ENCODE measurements around the gene JADE1.

Gene JADE1

GRCh38 chr4:128811571-128812441 is 2.3 kb downstream of the JADE1 start:
- peak overlapping the region; percentile 85 for H3K9ac ChIP-seq (ENCODE audit: insufficient read length, low read depth)
- no peaks in the 10 kb centered on the region for H3K4me1 ChIP-seq (ENCODE audit: insufficient read depth, insufficient read length)
- H3K4me3 ChIP-seq (ENCODE audit: insufficient read length, low read depth): peak overlapping the region; percentile 71
- H3K36me3 ChIP-seq (ENCODE audit: insufficient read depth, insufficient read length, low read length): peaks cover 4% of the 10 kb centered on the region
- no peaks in the 10 kb centered on the region for H3K27me3 ChIP-seq (ENCODE audit: insufficient read depth, insufficient read length)
- peak; percentile 67 for DNase-seq (ENCODE audit: low read depth, low spot score)
- H3K9me3 ChIP-seq (ENCODE audit: insufficient read depth, low read length): no peaks in the 10 kb centered on the region
- TF ChIP-seq SUZ12 (IDR thresholded peaks at IDR 0.05; ENCODE audit: extremely low read depth, insufficient read depth, insufficient read length): no peak
- TF ChIP-seq YY1 (IDR thresholded peaks at IDR 0.05; ENCODE audit: insufficient read depth, insufficient read length): no peak
- no peak for TF ChIP-seq ZNF274 (IDR thresholded peaks at IDR 0.05; ENCODE audit: low read depth, low read length)

- Histone ChIP-seq H3K4me3 (ENCODE audit: insufficient read length, low read depth) (peak overlapping the region; percentile 71), H3K9ac (ENCODE audit: insufficient read length, low read depth) (peak overlapping the region; percentile 85), H3K4me1 (ENCODE audit: insufficient read depth, insufficient read length) (no peaks in the 10 kb centered on the region), H3K9me3 (ENCODE audit: insufficient read depth, low read length) (no peaks in the 10 kb centered on the region), H3K36me3 (ENCODE audit: insufficient read depth, insufficient read length, low read length) (peaks cover 8% of the 10 kb centered on the region), H3K27me3 (ENCODE audit: insufficient read depth, insufficient read length) (no peaks in the 10 kb centered on the region)
- peak; percentile 71 for DNase-seq (ENCODE audit: low read depth, low spot score)
- TF ChIP-seq YY1 (IDR thresholded peaks at IDR 0.05; ENCODE audit: insufficient read depth, insufficient read length) (no peak), ZNF274 (IDR thresholded peaks at IDR 0.05; ENCODE audit: low read depth, low read length) (no peak), SUZ12 (IDR thresholded peaks at IDR 0.05; ENCODE audit: extremely low read depth, insufficient read depth, insufficient read length) (no peak)
Observed at GRCh38 chr4:128812442-128813235, 3.1 kb downstream of the JADE1 start.

GRCh38 chr4:128813965-128814364 is 4.5 kb downstream of the JADE1 start:
- Histone ChIP-seq H3K4me3 (ENCODE audit: insufficient read length, low read depth) (no peak overlapping the region), H3K36me3 (ENCODE audit: insufficient read depth, insufficient read length, low read length) (peaks cover 20% of the 10 kb centered on the region), H3K27me3 (ENCODE audit: insufficient read depth, insufficient read length) (no peaks in the 10 kb centered on the region), H3K9me3 (ENCODE audit: insufficient read depth, low read length) (no peaks in the 10 kb centered on the region), H3K4me1 (ENCODE audit: insufficient read depth, insufficient read length) (no peaks in the 10 kb centered on the region), H3K9ac (ENCODE audit: insufficient read length, low read depth) (no peak overlapping the region)
- no peak for TF ChIP-seq ZNF274 (IDR thresholded peaks at IDR 0.05; ENCODE audit: low read depth, low read length)
- no peak for TF ChIP-seq YY1 (IDR thresholded peaks at IDR 0.05; ENCODE audit: insufficient read depth, insufficient read length)
- no peak for TF ChIP-seq SUZ12 (IDR thresholded peaks at IDR 0.05; ENCODE audit: extremely low read depth, insufficient read depth, insufficient read length)
- no peak for DNase-seq (ENCODE audit: low read depth, low spot score)

- TF ChIP-seq ZNF274 (IDR thresholded peaks at IDR 0.05; ENCODE audit: low read depth, low read length) (no peak), YY1 (IDR thresholded peaks at IDR 0.05; ENCODE audit: insufficient read depth, insufficient read length) (no peak), SUZ12 (IDR thresholded peaks at IDR 0.05; ENCODE audit: extremely low read depth, insufficient read depth, insufficient read length) (no peak)
- Histone ChIP-seq H3K9me3 (ENCODE audit: insufficient read depth, low read length) (no peaks in the 10 kb centered on the region), H3K36me3 (ENCODE audit: insufficient read depth, insufficient read length, low read length) (peaks cover 20% of the 10 kb centered on the region), H3K4me3 (ENCODE audit: insufficient read length, low read depth) (no peak overlapping the region), H3K9ac (ENCODE audit: insufficient read length, low read depth) (no peak overlapping the region), H3K27me3 (ENCODE audit: insufficient read depth, insufficient read length) (no peaks in the 10 kb centered on the region), H3K4me1 (ENCODE audit: insufficient read depth, insufficient read length) (no peaks in the 10 kb centered on the region)
- no peak for DNase-seq (ENCODE audit: low read depth, low spot score)
Observed at GRCh38 chr4:128818442-128818841, 8.9 kb downstream of the JADE1 start.

GRCh38 chr4:128819082-128819742 is 9.7 kb downstream of the JADE1 start:
- Histone ChIP-seq H3K36me3 (ENCODE audit: insufficient read depth, insufficient read length, low read length) (peaks cover 20% of the 10 kb centered on the region), H3K9ac (ENCODE audit: insufficient read length, low read depth) (no peak overlapping the region), H3K4me1 (ENCODE audit: insufficient read depth, insufficient read length) (no peaks in the 10 kb centered on the region), H3K4me3 (ENCODE audit: insufficient read length, low read depth) (no peak overlapping the region), H3K27me3 (ENCODE audit: insufficient read depth, insufficient read length) (no peaks in the 10 kb centered on the region), H3K9me3 (ENCODE audit: insufficient read depth, low read length) (no peaks in the 10 kb centered on the region)
- DNase-seq (ENCODE audit: low read depth, low spot score): no peak
- TF ChIP-seq YY1 (IDR thresholded peaks at IDR 0.05; ENCODE audit: insufficient read depth, insufficient read length) (no peak), SUZ12 (IDR thresholded peaks at IDR 0.05; ENCODE audit: extremely low read depth, insufficient read depth, insufficient read length) (no peak), ZNF274 (IDR thresholded peaks at IDR 0.05; ENCODE audit: low read depth, low read length) (no peak)

- peaks cover 6% of the 10 kb centered on the region for H3K4me1 ChIP-seq (ENCODE audit: insufficient read depth, insufficient read length)
- H3K9me3 ChIP-seq (ENCODE audit: insufficient read depth, low read length): no peaks in the 10 kb centered on the region
- DNase-seq (ENCODE audit: low read depth, low spot score): no peak
- no peak overlapping the region for H3K9ac ChIP-seq (ENCODE audit: insufficient read length, low read depth)
- no peak for TF ChIP-seq SUZ12 (IDR thresholded peaks at IDR 0.05; ENCODE audit: extremely low read depth, insufficient read depth, insufficient read length)
- TF ChIP-seq YY1 (IDR thresholded peaks at IDR 0.05; ENCODE audit: insufficient read depth, insufficient read length): no peak
- no peaks in the 10 kb centered on the region for H3K27me3 ChIP-seq (ENCODE audit: insufficient read depth, insufficient read length)
- H3K4me3 ChIP-seq (ENCODE audit: insufficient read length, low read depth): no peak overlapping the region
- H3K36me3 ChIP-seq (ENCODE audit: insufficient read depth, insufficient read length, low read length): peaks cover 25% of the 10 kb centered on the region
Observed at GRCh38 chr4:128820671-128821070, 11.2 kb downstream of the JADE1 start.
